ENCODE measurements around the gene C22orf23.

Gene C22orf23

DNA sequence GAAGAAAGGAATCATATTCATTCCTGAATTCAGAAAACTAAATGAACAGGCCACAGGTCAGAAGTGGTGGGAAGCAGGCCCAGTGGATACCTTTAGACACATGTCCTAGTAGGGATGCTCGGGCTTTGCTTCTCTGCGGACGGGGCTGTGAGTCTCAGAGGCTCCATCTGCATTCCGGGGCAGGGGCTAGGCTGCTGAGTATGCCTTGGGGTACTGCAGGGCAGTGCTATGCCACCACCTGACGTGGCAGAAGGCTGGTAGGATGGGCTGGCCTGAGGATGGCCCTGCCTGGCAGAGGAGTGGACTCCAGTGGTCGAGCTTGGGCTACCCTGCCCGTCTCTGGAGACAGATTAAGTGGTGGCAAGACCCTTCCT, 9.6 kb downstream of the C22orf23 start:
- TF ChIP-seq, protein P1, sequence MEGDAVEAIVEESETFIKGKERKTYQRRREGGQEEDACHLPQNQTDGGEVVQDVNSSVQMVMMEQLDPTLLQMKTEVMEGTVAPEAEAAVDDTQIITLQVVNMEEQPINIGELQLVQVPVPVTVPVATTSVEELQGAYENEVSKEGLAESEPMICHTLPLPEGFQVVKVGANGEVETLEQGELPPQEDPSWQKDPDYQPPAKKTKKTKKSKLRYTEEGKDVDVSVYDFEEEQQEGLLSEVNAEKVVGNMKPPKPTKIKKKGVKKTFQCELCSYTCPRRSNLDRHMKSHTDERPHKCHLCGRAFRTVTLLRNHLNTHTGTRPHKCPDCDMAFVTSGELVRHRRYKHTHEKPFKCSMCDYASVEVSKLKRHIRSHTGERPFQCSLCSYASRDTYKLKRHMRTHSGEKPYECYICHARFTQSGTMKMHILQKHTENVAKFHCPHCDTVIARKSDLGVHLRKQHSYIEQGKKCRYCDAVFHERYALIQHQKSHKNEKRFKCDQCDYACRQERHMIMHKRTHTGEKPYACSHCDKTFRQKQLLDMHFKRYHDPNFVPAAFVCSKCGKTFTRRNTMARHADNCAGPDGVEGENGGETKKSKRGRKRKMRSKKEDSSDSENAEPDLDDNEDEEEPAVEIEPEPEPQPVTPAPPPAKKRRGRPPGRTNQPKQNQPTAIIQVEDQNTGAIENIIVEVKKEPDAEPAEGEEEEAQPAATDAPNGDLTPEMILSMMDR (IDR thresholded peaks at IDR 0.05; ENCODE audit: insufficient read depth, low read length, missing control alignments): no peak
- no peak for DNase-seq (ENCODE audit: low read depth, low spot score)
- CTCF ChIA-PET: interaction anchor here (9.0 kb wide), 1 partner anchor 11 kb away, joined by 79 read pairs; no protein-coding TSS in a partner anchor
- POLR2A ChIA-PET: interaction anchor here (1.2 kb wide), 1 partner anchor 10 kb away, joined by 4 read pairs; the partner anchor contains the start of genes C22orf23 and POLR2F
- H3K4me3 ChIP-seq (ENCODE audit: low read depth, low read length): no peak overlapping the region

DNA sequence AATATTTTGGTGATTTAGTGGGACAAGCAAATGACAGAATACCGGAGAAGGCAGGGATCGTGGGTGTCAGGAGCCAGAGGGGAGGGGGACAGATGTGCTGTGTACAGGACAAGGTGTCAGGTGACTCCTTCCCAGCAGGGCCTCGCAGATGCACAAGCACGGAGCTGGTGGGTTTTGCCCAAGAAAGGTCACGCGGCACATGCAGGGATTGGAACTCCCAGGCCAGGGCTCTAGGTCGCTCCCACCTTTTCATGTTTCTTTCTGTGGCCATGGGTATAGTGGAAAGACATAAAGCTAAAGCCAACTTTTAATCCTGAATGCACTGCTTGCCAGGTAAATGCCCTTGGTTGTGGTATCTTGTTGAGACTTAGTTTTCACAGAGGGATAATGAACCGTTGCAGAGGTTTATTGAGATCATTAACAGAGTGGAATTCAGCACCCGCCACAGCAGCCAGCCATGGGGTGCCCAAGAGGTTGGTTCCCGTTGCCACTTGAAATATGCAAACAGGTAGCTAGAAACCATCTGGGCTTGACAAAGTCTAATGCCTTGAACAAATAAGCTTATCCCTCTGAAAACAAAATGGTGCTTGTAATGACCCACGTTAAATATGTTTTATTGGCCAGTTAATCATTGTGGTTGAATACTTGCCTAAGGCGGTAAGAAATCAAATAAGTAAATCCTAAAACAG, 10.1 kb downstream of the C22orf23 start:
- POLR2A ChIA-PET: no interaction called here
- TF ChIP-seq, protein P1 (IDR thresholded peaks at IDR 0.05; ENCODE audit: insufficient read depth, low read length, missing control alignments): no peak
- H3K4me3 ChIP-seq (ENCODE audit: low read depth, low read length): no peak overlapping the region
- CTCF ChIA-PET: interaction anchor here (1.4 to 9.0 kb wide), 2 partner anchors 11 to 22 kb away, joined by 3 to 79 read pairs; no protein-coding TSS in a partner anchor
- DNase-seq (ENCODE audit: low read depth, low spot score): no peak

DNA sequence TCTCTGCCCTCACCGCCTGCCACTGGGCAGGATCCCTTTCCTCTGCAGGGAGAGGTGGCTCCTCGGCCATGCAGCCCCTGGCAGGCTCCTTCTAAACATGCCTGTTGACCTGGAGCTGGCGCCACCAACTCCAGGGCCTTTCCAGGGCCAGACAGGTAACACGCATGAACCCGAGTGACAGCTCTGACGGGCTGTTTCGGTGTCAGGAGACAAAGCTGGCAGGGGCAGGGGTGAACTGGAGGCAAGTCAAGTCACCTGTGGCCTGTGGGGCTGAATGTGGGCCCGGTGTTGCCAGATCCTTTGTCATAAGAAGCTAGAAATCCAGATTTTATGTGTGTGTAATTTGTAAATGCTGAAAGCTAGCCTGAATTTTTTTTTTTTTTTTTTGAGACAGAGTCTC, 11.3 kb downstream of the C22orf23 start:
- H3K4me3 ChIP-seq (ENCODE audit: low read depth, low read length): no peak overlapping the region
- TF ChIP-seq, protein P1 (IDR thresholded peaks at IDR 0.05; ENCODE audit: insufficient read depth, low read length, missing control alignments): no peak
- POLR2A ChIA-PET: no interaction called here
- CTCF ChIA-PET: interaction anchor here (0.8 to 9.0 kb wide), 4 partner anchors 9 to 55 kb away, joined by 3 to 79 read pairs (median 4); no protein-coding TSS in a partner anchor
- DNase-seq (ENCODE audit: low read depth, low spot score): no peak

DNA sequence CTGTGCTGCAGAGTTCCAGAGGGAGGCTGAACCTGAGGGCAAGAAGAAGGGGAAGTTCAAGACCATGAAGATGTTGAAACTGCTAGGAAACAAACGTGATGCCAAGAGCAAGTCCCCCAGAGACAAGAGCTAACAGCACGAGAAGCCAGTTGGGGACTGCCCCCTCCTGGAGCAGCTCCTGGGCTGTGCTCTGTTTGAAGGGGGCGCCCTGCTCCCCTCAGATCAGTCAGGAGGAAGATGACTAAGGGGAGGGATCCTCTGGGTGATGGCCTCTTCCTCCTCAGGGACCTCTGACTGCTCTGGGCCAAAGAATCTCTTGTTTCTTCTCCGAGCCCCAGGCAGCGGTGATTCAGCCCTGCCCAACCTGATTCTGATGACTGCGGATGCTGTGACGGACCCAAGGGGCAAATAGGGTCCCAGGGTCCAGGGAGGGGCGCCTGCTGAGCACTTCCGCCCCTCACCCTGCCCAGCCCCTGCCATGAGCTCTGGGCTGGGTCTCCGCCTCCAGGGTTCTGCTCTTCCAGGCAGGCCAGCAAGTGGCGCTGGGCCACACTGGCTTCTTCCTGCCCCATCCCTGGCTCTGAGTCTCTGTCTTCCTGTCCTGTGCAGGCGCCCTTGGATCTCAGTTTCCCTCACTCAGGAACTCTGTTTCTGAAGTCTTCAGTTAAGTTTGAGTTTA, 12.6 kb downstream of the C22orf23 start:
- CTCF ChIA-PET: interaction anchor here (1.3 to 2.2 kb wide), 3 partner anchors 10 to 77 kb away, joined by 3 to 10 read pairs (median 6); no protein-coding TSS in a partner anchor
- no peak for DNase-seq (ENCODE audit: low read depth, low spot score)
- H3K4me3 ChIP-seq (ENCODE audit: low read depth, low read length): no peak overlapping the region
- TF ChIP-seq, protein P1 (IDR thresholded peaks at IDR 0.05; ENCODE audit: insufficient read depth, low read length, missing control alignments): no peak
- POLR2A ChIA-PET: no interaction called here

DNA sequence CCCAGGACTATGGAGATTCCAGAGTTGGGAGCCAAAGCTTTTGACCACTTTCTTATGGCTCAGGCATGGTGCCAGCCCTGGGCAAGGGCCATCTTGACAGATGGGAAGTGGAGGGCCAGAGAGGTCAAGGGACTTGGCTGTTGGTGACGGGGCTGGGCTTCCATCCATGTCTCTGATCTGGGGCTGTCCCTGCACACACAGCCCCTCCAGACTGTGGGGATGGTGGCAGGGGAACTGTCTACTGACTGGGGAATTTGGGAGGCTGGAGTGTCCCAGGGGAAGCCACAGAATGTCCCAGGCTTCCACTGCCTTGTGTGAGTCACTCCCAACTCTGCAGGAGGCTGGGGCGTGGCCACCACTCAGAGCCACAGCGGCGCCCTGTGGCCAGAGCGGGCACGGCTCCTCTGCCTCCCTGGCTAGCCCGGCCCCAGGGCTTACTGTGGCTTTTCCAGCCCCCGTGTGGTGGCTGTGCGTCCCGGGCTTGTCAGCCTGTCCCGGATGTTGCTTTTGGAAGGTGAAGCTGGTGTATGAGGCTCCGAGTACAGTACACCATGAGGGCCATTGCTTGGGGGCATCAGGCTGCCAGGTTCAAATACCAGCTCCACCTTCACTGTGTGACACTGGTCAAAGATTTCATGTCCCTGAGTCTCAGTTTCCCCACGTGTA, 19.6 kb downstream of the C22orf23 start:
- DNase-seq (ENCODE audit: low read depth, low spot score): peak; percentile 31
- TF ChIP-seq, protein P1 (IDR thresholded peaks at IDR 0.05; ENCODE audit: insufficient read depth, low read length, missing control alignments): peak; percentile 100
- ChIA-PET CTCF (interaction anchor here (0.6 to 7.7 kb wide), 20 partner anchors 10 to 252 kb away, joined by 3 to 159 read pairs (median 6); partner anchors contain the start of gene MICALL1), POLR2A (interaction anchor here (0.6 to 0.9 kb wide), 2 partner anchors 46 to 71 kb away, joined by 3 read pairs; no protein-coding TSS in a partner anchor)
- H3K4me3 ChIP-seq (ENCODE audit: low read depth, low read length): no peak overlapping the region
